Measurements from ENCODE around the gene JMJD6.
"Not testable (repeated sequence)": the region's sequence is repeated elsewhere in the genome, so short reads cannot be mapped to it uniquely, and the experiment has no call there.

JMJD6 gene

GRCh38 chr17:76726231-76726775, at the start of gene JMJD6:
JMJD6 (minus strand) TSS chr17:76726606; CDS start chr17:76726475, 131 bp downstream.
- peak; percentile 86 to 92 for DNase-seq

GRCh38 chr17:76775021-76775600, 48.7 kb upstream of the JMJD6 start:
- no peak for DNase-seq

GRCh38 chr17:76772842-76773525, 46.6 kb upstream of the JMJD6 start:
- DNase-seq = peak; percentile 21 to 65

- DNase-seq = no peak
Measured at GRCh38 chr17:76758570-76758969, 32.2 kb upstream of the JMJD6 start.

GRCh38 chr17:76757256-76757655, 30.9 kb upstream of the JMJD6 start:
- no peak for DNase-seq

- no peak for DNase-seq
Measured at GRCh38 chr17:76755285-76755684, 28.9 kb upstream of the JMJD6 start.

- no peak for DNase-seq
Measured at GRCh38 chr17:76753061-76753961, 26.9 kb upstream of the JMJD6 start.

GRCh38 chr17:76752006-76752405, 25.6 kb upstream of the JMJD6 start:
- no peak for DNase-seq

- DNase-seq = no peak
Measured at GRCh38 chr17:76751416-76751993, 25.1 kb upstream of the JMJD6 start.

- DNase-seq = no peak
Measured at GRCh38 chr17:76748657-76749056, 22.3 kb upstream of the JMJD6 start.

GRCh38 chr17:76747716-76748363, 21.4 kb upstream of the JMJD6 start:
- DNase-seq = no peak

- not testable (repeated sequence) for DNase-seq
Measured at GRCh38 chr17:76745785-76746184, 19.4 kb upstream of the JMJD6 start.

- DNase-seq = no peak
Measured at GRCh38 chr17:76744747-76745146, 18.3 kb upstream of the JMJD6 start.

GRCh38 chr17:76742958-76743357, 16.6 kb upstream of the JMJD6 start:
- DNase-seq = no peak

GRCh38 chr17:76740329-76741118, 14.1 kb upstream of the JMJD6 start:
- DNase-seq = no peak

GRCh38 chr17:76739568-76740115, 13.2 kb upstream of the JMJD6 start:
- DNase-seq = not testable (repeated sequence)

GRCh38 chr17:76738468-76738850, 12.1 kb upstream of the JMJD6 start:
- DNase-seq = no peak

- peak; percentile 83 to 99 for DNase-seq
Measured at GRCh38 chr17:76737676-76738467, 11.5 kb upstream of the JMJD6 start, which contains the start of gene MFSD11. MFSD11 (plus strand) TSS chr17:76738119; CDS start chr17:76738353, 234 bp downstream.

- peak; percentile 99 to 100 for DNase-seq
Measured at GRCh38 chr17:76737082-76737675, 10.8 kb upstream of the JMJD6 start, which contains the start of gene SRSF2. SRSF2 (minus strand) TSS chr17:76737331; CDS start chr17:76737160, 171 bp downstream.
